K562 (cell line): ENCODE data around the gene PPTC7.

Source experiments
- BACH1 ChIP-seq: fragments of 200-800 bp; sonication (Bioruptor generic); IDR thresholded peaks from 2 replicates; pipeline ENCODE4 v1.6.1; 2016; ENCODE audit warnings: missing genetic modification characterization, missing compliant biosample characterization
- ETV6 ChIP-seq, 3 experiments: fragments of 150-350 bp in 1 of 3; sonication (generic) in 1 of 3; formaldehyde crosslinking in 1 of 3; IDR thresholded peaks; 2 replicates each; pipeline versions ENCODE4 v1.6.1 to v1.8.0; 2014 to 2022; ENCODE audit warnings: borderline replicate concordance in 2 of 3, low read depth in 2 of 3, antibody characterized with exemption in 1 of 3, low read length in 1 of 3, mild to moderate bottlenecking in 1 of 3, missing genetic modification reagents in 1 of 3
- POLR2A ChIP-seq: fragments of 450-650 bp; conservative IDR thresholded peaks from 2 replicates; pipeline ENCODE4 v1.6.1; 2016
- RAD21 ChIP-seq, 2 experiments: fragments of 250-450 bp in 1 of 2; fragments of 450-650 bp in 1 of 2; sonication (Bioruptor Pico) in 1 of 2; formaldehyde crosslinking in 1 of 2; IDR thresholded peaks in 1 of 2; conservative IDR thresholded peaks in 1 of 2; 2 replicates each; pipeline versions ENCODE4 v1.4.0 to v1.8.0; 2020 to 2022; ENCODE audit warnings: mild to moderate bottlenecking in 2 of 2, moderate library complexity in 1 of 2
- TBP ChIP-seq: optimal IDR thresholded peaks from 2 replicates; pipeline ENCODE3; 2011; ENCODE audit warnings: low read depth, low read length, improper control_type of control experiment
- TGIF2 ChIP-seq: sonication (generic); formaldehyde crosslinking; IDR thresholded peaks from 2 replicates; pipeline ENCODE4 v1.8.1; 2022; ENCODE audit warnings: mild to moderate bottlenecking, missing genetic modification reagents, moderate library complexity
- ZNF24 ChIP-seq: fragments of 450-650 bp; IDR thresholded peaks from 2 replicates; pipeline ENCODE4 v1.6.1; 2016
- ZNF75A ChIP-seq: fragments of 450-650 bp; formaldehyde crosslinking; IDR thresholded peaks from 2 replicates; pipeline ENCODE4 v1.4.0; 2020; ENCODE audit warnings: mild to moderate bottlenecking
- TF ChIP-seq, protein P1 (sequence below), 3 experiments: IDR thresholded peaks in 2 of 3; conservative IDR thresholded peaks in 1 of 3; 2 replicates each; pipeline ENCODE4 v1.5.1; 2011 to 2012; ENCODE audit warnings: low read length in 3 of 3, mild to moderate bottlenecking in 3 of 3, control low read depth in 2 of 3, improper control_type of control experiment in 1 of 3, inconsistent platforms in 1 of 3, low read depth in 1 of 3, mixed read lengths in 1 of 3, moderate library complexity in 1 of 3; ENCODE audit not compliant: insufficient read depth in 2 of 3

DNA sequence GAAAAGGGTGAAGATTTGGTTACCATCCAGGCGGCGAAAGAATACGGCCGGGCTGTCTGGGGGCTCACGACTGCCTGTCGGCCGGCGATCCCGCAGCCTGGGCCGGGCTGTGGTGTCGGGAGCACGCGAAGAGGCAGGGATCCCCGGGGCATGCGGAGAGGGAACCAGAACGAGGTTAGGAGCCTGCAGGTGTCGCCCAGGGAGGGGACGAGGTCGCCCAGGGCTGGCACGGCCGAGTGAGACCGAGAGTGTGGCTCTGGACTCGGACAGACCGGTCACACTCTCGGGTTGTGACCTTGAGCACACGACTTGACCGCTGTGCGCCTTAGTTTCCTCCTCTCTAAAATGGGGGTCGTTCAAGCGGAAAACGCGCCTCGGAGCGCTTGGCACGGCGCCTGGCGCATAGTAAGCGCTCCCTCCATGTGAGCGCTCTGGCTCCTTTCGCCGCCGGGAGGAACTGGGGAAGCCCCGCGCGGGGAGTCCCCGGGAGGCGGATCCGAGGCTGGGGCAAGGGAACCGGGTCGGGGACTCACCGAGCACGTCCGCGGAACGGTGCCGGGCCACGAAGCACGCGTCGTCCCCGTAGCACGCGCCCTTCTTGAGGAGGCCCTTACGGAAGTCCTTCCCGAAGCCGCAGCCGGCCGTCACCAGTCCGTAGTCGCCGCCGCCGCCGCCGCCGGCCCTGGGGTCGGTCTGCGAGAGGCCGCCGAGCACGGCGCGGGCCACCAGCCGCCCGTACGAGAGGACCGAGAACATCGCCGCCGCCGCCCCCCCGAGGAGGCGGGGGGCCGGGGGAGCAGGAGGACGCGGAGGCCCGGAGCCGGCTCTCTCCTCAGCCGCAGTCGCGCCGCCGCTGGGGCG lies 612 bp downstream of the PPTC7 start:
- TF ChIP-seq, protein P1, sequence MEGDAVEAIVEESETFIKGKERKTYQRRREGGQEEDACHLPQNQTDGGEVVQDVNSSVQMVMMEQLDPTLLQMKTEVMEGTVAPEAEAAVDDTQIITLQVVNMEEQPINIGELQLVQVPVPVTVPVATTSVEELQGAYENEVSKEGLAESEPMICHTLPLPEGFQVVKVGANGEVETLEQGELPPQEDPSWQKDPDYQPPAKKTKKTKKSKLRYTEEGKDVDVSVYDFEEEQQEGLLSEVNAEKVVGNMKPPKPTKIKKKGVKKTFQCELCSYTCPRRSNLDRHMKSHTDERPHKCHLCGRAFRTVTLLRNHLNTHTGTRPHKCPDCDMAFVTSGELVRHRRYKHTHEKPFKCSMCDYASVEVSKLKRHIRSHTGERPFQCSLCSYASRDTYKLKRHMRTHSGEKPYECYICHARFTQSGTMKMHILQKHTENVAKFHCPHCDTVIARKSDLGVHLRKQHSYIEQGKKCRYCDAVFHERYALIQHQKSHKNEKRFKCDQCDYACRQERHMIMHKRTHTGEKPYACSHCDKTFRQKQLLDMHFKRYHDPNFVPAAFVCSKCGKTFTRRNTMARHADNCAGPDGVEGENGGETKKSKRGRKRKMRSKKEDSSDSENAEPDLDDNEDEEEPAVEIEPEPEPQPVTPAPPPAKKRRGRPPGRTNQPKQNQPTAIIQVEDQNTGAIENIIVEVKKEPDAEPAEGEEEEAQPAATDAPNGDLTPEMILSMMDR (IDR thresholded peaks at IDR 0.05 in 2 of 3, conservative IDR thresholded peaks at IDR 0.05 in 1 of 3; ENCODE audit: insufficient read depth in 2 of 3, low read depth in 1 of 3, low read length in 3 of 3), result no peak
- TF ChIP-seq TBP, result no peak
- TF ChIP-seq RAD21 (CRISPR knock-in tag; conservative IDR thresholded peaks at IDR 0.05 in 1 of 2, IDR thresholded peaks at IDR 0.05 in 1 of 2), result no peak
- TF ChIP-seq ZNF24, result peak; percentile 19; the same call in 1 of the 2 replicates
- no peak for TF ChIP-seq TGIF2 (CRISPR knock-in tag)
- TF ChIP-seq ZNF75A (CRISPR knock-in tag), result no peak
- TF ChIP-seq BACH1 (tag), result no peak
- no peak for TF ChIP-seq POLR2A
- TF ChIP-seq ETV6 (IDR thresholded peaks at IDR 0.05; ENCODE audit: borderline replicate concordance in 1 of 2, low read depth in 2 of 2, low read length in 1 of 2), result no peak
- 0 out of 2 replicates have a peak, but pooled peaks have one; percentile 2 for TF ChIP-seq ETV6 (CRISPR knock-in tag; IDR thresholded peaks at IDR 0.05; ENCODE audit: borderline replicate concordance)
